ENCODE measurements around the gene PADI4. TPM values are rescaled to one million over a fixed set of nuclear protein-coding genes. Genes with fewer than 3 reads are reported as not detected.

Gene PADI4
- polyA plus RNA-seq, 1 experiment = not detected

DNA sequence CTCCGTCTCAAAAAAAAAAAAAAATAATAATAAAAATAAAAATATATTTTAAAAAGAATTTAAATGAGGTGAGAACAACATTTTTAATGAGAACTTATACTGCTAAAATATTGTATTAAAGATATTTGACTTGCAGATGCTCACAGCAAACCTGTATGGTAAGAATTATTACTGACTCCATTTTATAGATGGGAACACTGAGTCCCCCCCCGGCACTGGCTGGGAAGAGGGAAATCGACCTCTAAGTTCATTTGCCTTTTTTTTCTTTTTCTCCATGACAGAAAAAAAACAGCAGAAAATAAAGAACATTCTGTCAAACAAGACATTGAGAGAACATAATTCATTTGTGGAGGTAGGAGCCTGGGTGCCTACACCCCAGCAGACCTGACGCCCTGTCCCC lies 50.6 kb downstream of the PADI4 start:
- no peak overlapping the region for H3K27ac ChIP-seq (ENCODE audit: low read depth, low read length)
- TF ChIP-seq, protein P1, sequence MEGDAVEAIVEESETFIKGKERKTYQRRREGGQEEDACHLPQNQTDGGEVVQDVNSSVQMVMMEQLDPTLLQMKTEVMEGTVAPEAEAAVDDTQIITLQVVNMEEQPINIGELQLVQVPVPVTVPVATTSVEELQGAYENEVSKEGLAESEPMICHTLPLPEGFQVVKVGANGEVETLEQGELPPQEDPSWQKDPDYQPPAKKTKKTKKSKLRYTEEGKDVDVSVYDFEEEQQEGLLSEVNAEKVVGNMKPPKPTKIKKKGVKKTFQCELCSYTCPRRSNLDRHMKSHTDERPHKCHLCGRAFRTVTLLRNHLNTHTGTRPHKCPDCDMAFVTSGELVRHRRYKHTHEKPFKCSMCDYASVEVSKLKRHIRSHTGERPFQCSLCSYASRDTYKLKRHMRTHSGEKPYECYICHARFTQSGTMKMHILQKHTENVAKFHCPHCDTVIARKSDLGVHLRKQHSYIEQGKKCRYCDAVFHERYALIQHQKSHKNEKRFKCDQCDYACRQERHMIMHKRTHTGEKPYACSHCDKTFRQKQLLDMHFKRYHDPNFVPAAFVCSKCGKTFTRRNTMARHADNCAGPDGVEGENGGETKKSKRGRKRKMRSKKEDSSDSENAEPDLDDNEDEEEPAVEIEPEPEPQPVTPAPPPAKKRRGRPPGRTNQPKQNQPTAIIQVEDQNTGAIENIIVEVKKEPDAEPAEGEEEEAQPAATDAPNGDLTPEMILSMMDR (IDR thresholded peaks at IDR 0.05; ENCODE audit: low read depth, low read length) = no peak
- H3K27me3 ChIP-seq (ENCODE audit: control insufficient read depth, insufficient read depth, low read length) = peaks cover 33% of the 10 kb centered on the region
- ChIA-PET CTCF (no interaction called here), POLR2A (no interaction called here)
- no peaks in the 10 kb centered on the region; the same call in 1 of the 2 replicates for H3K9me3 ChIP-seq (ENCODE audit: control insufficient read depth, insufficient read depth, low read length)
- DNase-seq (ENCODE audit: low read depth, low spot score) = no peak
- H3K4me3 ChIP-seq (ENCODE audit: low read depth, low read length) = no peak overlapping the region

DNA sequence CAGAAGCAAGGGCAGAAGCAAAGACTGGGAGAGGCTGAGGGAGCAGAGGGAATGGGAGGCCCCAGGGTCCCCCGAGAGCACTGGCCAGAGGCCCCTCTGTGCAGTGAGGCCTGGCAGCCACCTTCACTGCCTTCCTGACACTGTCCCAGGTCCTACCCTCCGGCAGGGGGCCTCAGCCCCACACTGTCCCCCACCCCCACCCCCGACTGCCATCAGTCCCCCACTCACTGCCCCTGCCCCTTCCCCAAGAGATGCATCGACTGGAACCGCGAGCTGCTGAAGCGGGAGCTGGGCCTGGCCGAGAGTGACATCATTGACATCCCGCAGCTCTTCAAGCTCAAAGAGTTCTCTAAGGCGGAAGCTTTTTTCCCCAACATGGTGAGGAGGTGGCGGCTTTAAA lies 51.0 kb downstream of the PADI4 start:
- Histone ChIP-seq H3K27me3 (ENCODE audit: control insufficient read depth, insufficient read depth, low read length) (peaks cover 32% of the 10 kb centered on the region), H3K4me3 (ENCODE audit: low read depth, low read length) (no peak overlapping the region), H3K9me3 (ENCODE audit: control insufficient read depth, insufficient read depth, low read length) (no peaks in the 10 kb centered on the region; the same call in 1 of the 2 replicates), H3K27ac (ENCODE audit: low read depth, low read length) (no peak overlapping the region)
- TF ChIP-seq, protein P1 (IDR thresholded peaks at IDR 0.05; ENCODE audit: low read depth, low read length) = no peak
- POLR2A ChIA-PET = no interaction called here
- CTCF ChIA-PET = no interaction called here
- no peak for DNase-seq (ENCODE audit: low read depth, low spot score)

DNA sequence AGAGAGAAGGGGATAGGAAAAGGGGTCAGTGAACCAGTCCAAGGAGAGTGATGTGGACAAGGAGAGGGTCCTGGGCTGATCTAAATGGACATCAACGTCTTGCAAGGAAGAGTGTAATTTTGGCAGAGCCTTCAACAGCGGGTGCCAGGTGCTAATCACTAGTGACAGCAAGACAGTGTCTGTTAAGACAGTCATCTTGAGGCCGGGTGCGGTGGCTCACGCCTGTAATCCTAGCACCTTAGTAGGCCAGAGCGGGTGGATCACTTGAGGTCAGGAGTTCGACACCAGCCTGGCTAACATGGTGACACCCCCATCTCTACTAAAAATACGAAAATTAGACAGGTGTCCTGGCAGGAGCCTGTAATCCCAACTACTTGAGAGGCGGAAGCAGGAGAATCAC lies 51.8 kb downstream of the PADI4 start:
- POLR2A ChIA-PET = no interaction called here
- H3K9me3 ChIP-seq (ENCODE audit: control insufficient read depth, insufficient read depth, low read length) = no peaks in the 10 kb centered on the region; the same call in 1 of the 2 replicates
- H3K27ac ChIP-seq (ENCODE audit: low read depth, low read length) = no peak overlapping the region
- DNase-seq (ENCODE audit: low read depth, low spot score) = no peak
- H3K27me3 ChIP-seq (ENCODE audit: control insufficient read depth, insufficient read depth, low read length) = peaks cover 27% of the 10 kb centered on the region
- CTCF ChIA-PET = no interaction called here
- TF ChIP-seq, protein P1 (IDR thresholded peaks at IDR 0.05; ENCODE audit: low read depth, low read length) = no peak
- no peak overlapping the region for H3K4me3 ChIP-seq (ENCODE audit: low read depth, low read length)

DNA sequence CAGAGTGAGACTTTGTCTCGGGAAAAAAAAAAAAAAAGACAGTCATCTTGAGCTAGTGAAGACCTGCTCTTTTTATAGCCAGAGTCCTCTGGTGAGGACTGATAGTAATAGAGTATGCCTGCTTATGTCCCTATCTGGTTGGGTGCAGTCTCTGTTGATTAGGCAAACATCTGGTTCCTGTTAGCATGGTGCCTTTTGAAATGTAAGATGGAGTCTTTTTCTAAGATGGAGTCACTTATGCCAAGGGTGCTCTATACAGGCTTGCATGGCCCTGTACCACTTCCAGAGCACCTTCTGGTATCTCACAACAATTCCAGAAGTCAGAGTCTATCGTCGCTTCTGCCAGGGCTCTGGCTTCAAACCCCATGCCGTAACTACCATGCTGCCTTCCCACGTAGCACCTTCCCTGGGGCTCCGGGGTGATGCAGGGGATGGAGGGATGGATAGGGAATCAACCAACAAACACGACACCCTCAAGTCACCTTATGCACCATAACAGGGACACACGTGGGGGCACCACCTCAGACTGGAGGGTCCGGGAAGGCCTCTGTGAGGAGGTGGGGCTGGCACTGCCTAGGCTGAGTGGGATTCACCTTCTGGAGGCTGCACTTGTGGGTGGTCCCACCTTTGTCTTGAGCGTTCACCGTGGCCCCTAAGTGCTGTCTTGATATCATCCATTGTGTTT lies 52.4 kb downstream of the PADI4 start:
- CTCF ChIA-PET = no interaction called here
- no peak for DNase-seq (ENCODE audit: low read depth, low spot score)
- H3K4me3 ChIP-seq (ENCODE audit: low read depth, low read length) = no peak overlapping the region
- POLR2A ChIA-PET = no interaction called here
- H3K27ac ChIP-seq (ENCODE audit: low read depth, low read length) = no peak overlapping the region
- H3K9me3 ChIP-seq (ENCODE audit: control insufficient read depth, insufficient read depth, low read length) = no peaks in the 10 kb centered on the region; the same call in 1 of the 2 replicates
- TF ChIP-seq, protein P1 (IDR thresholded peaks at IDR 0.05; ENCODE audit: low read depth, low read length) = no peak
- peaks cover 27% of the 10 kb centered on the region for H3K27me3 ChIP-seq (ENCODE audit: control insufficient read depth, insufficient read depth, low read length)

DNA sequence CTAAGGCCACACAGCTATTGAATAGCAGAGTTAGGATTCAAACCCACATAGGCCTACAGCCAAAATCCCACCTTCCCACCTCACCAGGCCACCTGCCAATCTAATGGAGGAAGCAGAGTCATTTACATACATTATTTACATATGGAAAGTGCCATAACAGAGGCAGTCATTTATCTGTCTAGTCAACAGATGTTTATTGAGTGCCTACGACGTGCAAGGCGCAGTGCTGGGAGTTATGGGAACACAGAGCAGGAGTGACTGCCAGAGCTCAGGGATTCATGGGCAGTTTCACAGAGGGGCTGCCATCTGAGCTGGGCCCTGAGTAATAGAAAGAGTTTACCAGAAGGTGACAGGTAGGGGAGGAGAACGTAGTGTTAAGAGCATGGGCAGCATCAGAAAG lies 53.7 kb downstream of the PADI4 start:
- ChIA-PET POLR2A (no interaction called here), CTCF (interaction anchor here (1.2 kb wide), 1 partner anchor 26 kb away, joined by 3 read pairs; no protein-coding TSS in a partner anchor)
- TF ChIP-seq, protein P1 (IDR thresholded peaks at IDR 0.05; ENCODE audit: low read depth, low read length) = no peak
- H3K27ac ChIP-seq (ENCODE audit: low read depth, low read length) = no peak overlapping the region
- peaks cover 25% of the 10 kb centered on the region for H3K27me3 ChIP-seq (ENCODE audit: control insufficient read depth, insufficient read depth, low read length)
- no peak overlapping the region for H3K4me3 ChIP-seq (ENCODE audit: low read depth, low read length)
- H3K9me3 ChIP-seq (ENCODE audit: control insufficient read depth, insufficient read depth, low read length) = no peaks in the 10 kb centered on the region; the same call in 1 of the 2 replicates
- DNase-seq (ENCODE audit: low read depth, low spot score) = no peak
